ENCODE measurements around the gene TNF. TPM values are rescaled to one million over a fixed set of nuclear protein-coding genes. Genes with fewer than 3 reads are reported as not detected.

The TNF gene
- total RNA-seq (100 to 1,000 TPM in 1 of 5 experiments, 10 to 100 TPM in 1, 1 to 10 TPM in 3; 5.4 to 125 (median 8.7) TPM), polyA plus RNA-seq (1 to 10 TPM in 1 of 2 donors, under 1 TPM in 1; 0.73 to 1.1 TPM), total RNA-seq (34.3 reads per million, percentile 63 among the genes with 10 or more reads in this experiment)

DNA sequence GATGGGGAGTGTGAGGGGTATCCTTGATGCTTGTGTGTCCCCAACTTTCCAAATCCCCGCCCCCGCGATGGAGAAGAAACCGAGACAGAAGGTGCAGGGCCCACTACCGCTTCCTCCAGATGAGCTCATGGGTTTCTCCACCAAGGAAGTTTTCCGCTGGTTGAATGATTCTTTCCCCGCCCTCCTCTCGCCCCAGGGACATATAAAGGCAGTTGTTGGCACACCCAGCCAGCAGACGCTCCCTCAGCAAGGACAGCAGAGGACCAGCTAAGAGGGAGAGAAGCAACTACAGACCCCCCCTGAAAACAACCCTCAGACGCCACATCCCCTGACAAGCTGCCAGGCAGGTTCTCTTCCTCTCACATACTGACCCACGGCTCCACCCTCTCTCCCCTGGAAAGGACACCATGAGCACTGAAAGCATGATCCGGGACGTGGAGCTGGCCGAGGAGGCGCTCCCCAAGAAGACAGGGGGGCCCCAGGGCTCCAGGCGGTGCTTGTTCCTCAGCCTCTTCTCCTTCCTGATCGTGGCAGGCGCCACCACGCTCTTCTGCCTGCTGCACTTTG lies at the start of gene TNF:
TSS of gene TNF (plus strand) at position 231 of the 567 bp plus-strand sequence. CDS start at position 408, 177 bp downstream.
- peak; percentile 26 for ATAC-seq
- Mint-ChIP-seq H3K36me3 (peaks cover 0 to 53% (median 5%) of the 10 kb centered on the region in 5 donors), H3K4me3 (peak within 1 kb of the TSS; percentile 85 to 99 (median 94)), H3K27me3 (peaks cover 0 to 3% (median 0%) of the 10 kb centered on the region in 5 donors), H3K27ac (peak within 1 kb of the TSS; percentile 91 to 99 (median 99)), H3K4me1 (peaks cover 54 to 98% (median 90%) of the 10 kb centered on the region in 7 donors), H3K9me3 (no peaks in the 10 kb centered on the region)
- peak in 4 of 9 donors; percentile 37 to 89 (median 59) for DNase-seq
- intact Hi-C loops (cut with micrococcal nuclease) = loop anchor here in 1 of 2 donors (2.0 to 5.0 kb wide), 2 partner anchors 17 to 162 kb away; partner anchors contain the start of gene CLIC1
- H3K4me3 ChIP-seq (ENCODE audit: low read length) = peak within 1 kb of the TSS; percentile 77
- H3K27ac ChIP-seq (ENCODE audit: low read depth, low read length) = peak within 1 kb of the TSS; percentile 97
- H3K4me1 ChIP-seq (ENCODE audit: control insufficient read depth in 2 of 2, insufficient read depth in 2 of 2, low read length in 2 of 2) = peaks cover 62 to 71% of the 10 kb centered on the region in 2 donors
- ChIA-PET CTCF (interaction anchor here (0.5 to 18.2 kb wide), 9 partner anchors 10 to 1811 kb away, joined by 3 to 687 read pairs (median 5); partner anchors contain the start of genes ATP6V1G2, DDX39B, LST1 and LTB), POLR2A (interaction anchor here (0.6 to 66.4 kb wide), 6 partner anchors 11 to 1769 kb away, joined by 3 to 3078 read pairs (median 7); partner anchors contain the start of genes AIF1, ATP6V1G2, BAG6 and DDX39B)
- no peaks in the 10 kb centered on the region for H3K9me3 ChIP-seq (ENCODE audit: control insufficient read depth in 2 of 3, low read length in 3 of 3)
- peaks cover under 1 to 7% (median 5%) of the 10 kb centered on the region in 3 experiments for H3K36me3 ChIP-seq (ENCODE audit: control insufficient read depth in 2 of 3, insufficient read depth in 3 of 3, low read length in 3 of 3)
- H3K27me3 ChIP-seq (ENCODE audit: control insufficient read depth in 2 of 2, insufficient read depth in 2 of 2, low read length in 2 of 2) = no peaks in the 10 kb centered on the region

GRCh38 chr6:31525932-31526591 lies 49.3 kb upstream of the TNF start:
- Histone ChIP-seq H3K9me3 (ENCODE audit: control insufficient read depth in 2 of 3, low read length in 3 of 3) (no peaks in the 10 kb centered on the region), H3K4me1 (ENCODE audit: control insufficient read depth in 2 of 2, insufficient read depth in 2 of 2, low read length in 2 of 2) (no peaks in the 10 kb centered on the region), H3K4me3 (ENCODE audit: low read length) (no peak overlapping the region), H3K27ac (ENCODE audit: low read depth, low read length) (no peak overlapping the region), H3K36me3 (ENCODE audit: control insufficient read depth in 2 of 3, insufficient read depth in 3 of 3, low read length in 3 of 3) (peaks cover 12 to 16% (median 13%) of the 10 kb centered on the region in 3 experiments), H3K27me3 (ENCODE audit: control insufficient read depth in 2 of 2, insufficient read depth in 2 of 2, low read length in 2 of 2) (no peaks in the 10 kb centered on the region)
- CTCF ChIA-PET = interaction anchor here (0.9 kb wide), 1 partner anchor 128 kb away, joined by 3 read pairs; no protein-coding TSS in a partner anchor
- POLR2A ChIA-PET = no interaction called here
- DNase-seq (no peak), ATAC-seq (peak; percentile 18)
- Mint-ChIP-seq H3K27ac (peak overlapping the region in 1 of 9 donors; percentile 74), H3K4me3 (no peak overlapping the region), H3K27me3 (peaks cover 0 to 17% (median 0%) of the 10 kb centered on the region in 5 donors), H3K9me3 (no peaks in the 10 kb centered on the region), H3K36me3 (peaks cover 3 to 13% (median 6%) of the 10 kb centered on the region in 5 donors), H3K4me1 (peaks cover 0 to 10% (median 6%) of the 10 kb centered on the region in 7 donors)
- intact Hi-C loops (cut with micrococcal nuclease) = no loop called here

DNA sequence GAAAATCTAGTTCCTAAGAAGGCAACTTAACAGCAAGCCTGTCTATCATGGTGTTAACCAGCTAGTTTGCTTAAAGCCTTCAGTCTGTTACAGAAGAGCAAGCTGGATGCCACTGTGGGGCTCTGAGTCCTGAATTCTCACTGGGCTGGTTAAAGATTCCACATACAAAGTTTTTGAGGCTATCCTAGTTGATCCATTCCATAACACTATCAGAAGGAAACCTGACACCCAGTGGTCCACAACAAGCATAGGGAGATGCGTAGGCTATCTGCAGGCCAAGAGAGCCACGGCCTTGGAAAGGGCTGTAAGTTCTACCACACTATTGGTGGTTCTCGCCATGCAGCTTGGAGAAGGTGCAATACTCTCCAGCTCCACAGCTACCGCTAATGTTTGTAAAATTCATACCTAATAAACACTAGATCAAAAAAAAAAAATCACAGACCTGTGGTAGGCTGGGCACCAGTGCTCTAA lies 47.0 kb upstream of the TNF start:
- Histone ChIP-seq H3K27ac (ENCODE audit: low read depth, low read length) (no peak overlapping the region), H3K9me3 (ENCODE audit: control insufficient read depth in 2 of 3, low read length in 3 of 3) (no peaks in the 10 kb centered on the region), H3K4me3 (ENCODE audit: low read length) (no peak overlapping the region), H3K36me3 (ENCODE audit: control insufficient read depth in 2 of 3, insufficient read depth in 3 of 3, low read length in 3 of 3) (peaks cover 23 to 38% (median 24%) of the 10 kb centered on the region in 3 experiments), H3K27me3 (ENCODE audit: control insufficient read depth in 2 of 2, insufficient read depth in 2 of 2, low read length in 2 of 2) (no peaks in the 10 kb centered on the region), H3K4me1 (ENCODE audit: control insufficient read depth in 2 of 2, insufficient read depth in 2 of 2, low read length in 2 of 2) (no peaks in the 10 kb centered on the region)
- Mint-ChIP-seq H3K4me1 (peaks cover 8 to 23% (median 10%) of the 10 kb centered on the region in 7 donors), H3K27me3 (no peaks in the 10 kb centered on the region), H3K27ac (peak overlapping the region in 3 of 9 donors; percentile 42 to 73 (median 72)), H3K9me3 (no peaks in the 10 kb centered on the region), H3K4me3 (no peak overlapping the region), H3K36me3 (peaks cover 3 to 27% (median 11%) of the 10 kb centered on the region in 5 donors)
- ChIA-PET CTCF (interaction anchor here (0.6 kb wide), 1 partner anchor 13 kb away, joined by 4 read pairs; no protein-coding TSS in a partner anchor), POLR2A (interaction anchor here (2.0 kb wide), 1 partner anchor 11 kb away, joined by 9 read pairs; no protein-coding TSS in a partner anchor)
- intact Hi-C loops (cut with micrococcal nuclease) = no loop called here
- DNase-seq (no peak), ATAC-seq (peak; percentile 22)

- ChIA-PET CTCF (no interaction called here), POLR2A (interaction anchor here (0.5 to 2.0 kb wide), 2 partner anchors 11 to 78 kb away, joined by 4 to 9 read pairs; no protein-coding TSS in a partner anchor)
- Mint-ChIP-seq H3K27me3 (no peaks in the 10 kb centered on the region), H3K9me3 (no peaks in the 10 kb centered on the region), H3K36me3 (peaks cover 3 to 29% (median 13%) of the 10 kb centered on the region in 5 donors), H3K4me3 (no peak within 1 kb of the TSS), H3K27ac (peak within 1 kb of the TSS in 4 of 9 donors; percentile 32 to 73 (median 57)), H3K4me1 (peaks cover 8 to 25% (median 14%) of the 10 kb centered on the region in 7 donors)
- H3K36me3 ChIP-seq (ENCODE audit: control insufficient read depth in 2 of 3, insufficient read depth in 3 of 3, low read length in 3 of 3) = peaks cover 26 to 43% (median 30%) of the 10 kb centered on the region in 3 experiments
- intact Hi-C loops (cut with micrococcal nuclease) = no loop called here
- no peak within 1 kb of the TSS for H3K27ac ChIP-seq (ENCODE audit: low read depth, low read length)
- H3K27me3 ChIP-seq (ENCODE audit: control insufficient read depth in 2 of 2, insufficient read depth in 2 of 2, low read length in 2 of 2) = no peaks in the 10 kb centered on the region
- DNase-seq = no peak
- H3K9me3 ChIP-seq (ENCODE audit: control insufficient read depth in 2 of 3, low read length in 3 of 3) = no peaks in the 10 kb centered on the region
- no peaks in the 10 kb centered on the region for H3K4me1 ChIP-seq (ENCODE audit: control insufficient read depth in 2 of 2, insufficient read depth in 2 of 2, low read length in 2 of 2)
- no peak within 1 kb of the TSS for H3K4me3 ChIP-seq (ENCODE audit: low read length)
- peak; percentile 10 for ATAC-seq
These were observed 46.5 kb upstream of the TNF start, which contains the start of gene MCCD1 for GRCh38 chr6:31528821-31529328. Gene MCCD1, plus strand, starts transcription at chr6:31528962. Its CDS starts 53 bp downstream, at chr6:31529015.

DNA sequence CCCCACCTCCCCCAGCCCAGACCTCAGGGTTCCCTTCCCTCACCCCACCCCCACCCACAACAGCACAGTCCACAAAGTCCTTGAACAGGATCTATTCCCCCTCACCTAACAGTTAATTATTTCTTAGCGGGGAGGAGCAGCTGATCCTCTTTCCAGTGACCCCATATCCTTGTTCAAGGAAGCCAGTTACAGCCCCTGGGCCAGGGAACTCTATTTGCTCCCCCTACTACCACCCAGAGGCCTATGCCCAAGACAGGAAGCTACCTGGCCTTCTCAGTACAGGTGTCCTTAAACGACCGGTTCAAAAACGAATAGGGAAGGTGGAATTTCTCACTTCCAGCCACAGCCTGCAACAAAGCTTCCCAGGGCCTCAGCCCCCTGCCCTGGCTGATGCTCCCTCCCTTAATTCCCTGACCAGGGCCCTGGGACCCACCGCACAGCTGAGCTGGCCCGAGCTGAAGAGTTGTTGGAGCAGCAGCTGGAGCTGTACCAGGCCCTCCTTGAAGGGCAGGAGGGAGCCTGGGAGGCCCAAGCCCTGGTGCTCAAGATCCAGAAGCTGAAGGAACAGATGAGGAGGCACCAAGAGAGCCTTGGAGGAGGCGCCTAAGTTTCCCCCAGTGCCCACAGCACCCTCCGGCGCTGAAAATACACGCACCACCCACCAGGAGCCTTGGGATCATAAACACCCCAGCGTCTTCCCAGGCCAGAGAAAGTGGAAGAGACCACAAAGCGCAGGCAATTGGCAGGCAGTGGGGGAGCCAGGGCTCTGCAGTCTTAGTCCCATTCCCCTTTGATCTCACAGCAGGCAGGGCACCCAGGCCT lies 45.8 kb upstream of the TNF start:
- H3K36me3 ChIP-seq (ENCODE audit: control insufficient read depth in 2 of 3, insufficient read depth in 3 of 3, low read length in 3 of 3) = peaks cover 29 to 50% (median 36%) of the 10 kb centered on the region in 3 experiments
- ChIA-PET POLR2A (interaction anchor here (0.5 to 2.0 kb wide), 3 partner anchors 10 to 77 kb away, joined by 3 to 9 read pairs (median 4); no protein-coding TSS in a partner anchor), CTCF (no interaction called here)
- H3K9me3 ChIP-seq (ENCODE audit: control insufficient read depth in 2 of 3, low read length in 3 of 3) = no peaks in the 10 kb centered on the region
- Mint-ChIP-seq H3K36me3 (peaks cover 3 to 31% (median 13%) of the 10 kb centered on the region in 5 donors), H3K4me1 (peaks cover 8 to 25% (median 14%) of the 10 kb centered on the region in 7 donors), H3K27ac (peak overlapping the region in 1 of 9 donors; percentile 32), H3K27me3 (no peaks in the 10 kb centered on the region), H3K4me3 (no peak overlapping the region), H3K9me3 (no peaks in the 10 kb centered on the region)
- DNase-seq (no peak), ATAC-seq (peak; percentile 22)
- H3K27ac ChIP-seq (ENCODE audit: low read depth, low read length) = no peak overlapping the region
- intact Hi-C loops (cut with micrococcal nuclease) = no loop called here
- H3K4me3 ChIP-seq (ENCODE audit: low read length) = no peak overlapping the region
- no peaks in the 10 kb centered on the region for H3K4me1 ChIP-seq (ENCODE audit: control insufficient read depth in 2 of 2, insufficient read depth in 2 of 2, low read length in 2 of 2)
- H3K27me3 ChIP-seq (ENCODE audit: control insufficient read depth in 2 of 2, insufficient read depth in 2 of 2, low read length in 2 of 2) = no peaks in the 10 kb centered on the region

All from naive thymus-derived CD4-positive, alpha-beta T cell (primary cell).